NCI-H526 (cell line): ENCODE data around the gene NEU4.

Source experiments
- DNase-seq, 2 experiments: peaks; one replicate each; lab custom pipeline; 2025; lab: John Stamatoyannopoulos, UW

NEU4 gene

GRCh38 chr2:241852116-241852980 is 43.4 kb downstream of the NEU4 start:
- no peak for DNase-seq

GRCh38 chr2:241852981-241853631 is 44.1 kb downstream of the NEU4 start:
- no peak for DNase-seq

- DNase-seq, result no peak
Measured at GRCh38 chr2:241853651-241854341, 44.8 kb downstream of the NEU4 start.

- no peak for DNase-seq
Measured at GRCh38 chr2:241854342-241855244, 45.6 kb downstream of the NEU4 start.

GRCh38 chr2:241855245-241855887 is 46.4 kb downstream of the NEU4 start:
- no peak for DNase-seq

- DNase-seq, result no peak
Measured at GRCh38 chr2:241855888-241856422, 47.0 kb downstream of the NEU4 start.

- DNase-seq, result no peak
Measured at GRCh38 chr2:241857041-241857541, 48.1 kb downstream of the NEU4 start.

- no peak for DNase-seq
Measured at GRCh38 chr2:241857572-241858121, 48.7 kb downstream of the NEU4 start.

- peak in 1 of 2 experiments; percentile 40 for DNase-seq
Measured at GRCh38 chr2:241858206-241859016, 49.4 kb downstream of the NEU4 start, which contains the start of gene PDCD1. PDCD1 (minus strand) TSS chr2:241858894; CDS start chr2:241858838, 56 bp downstream.

- no peak for DNase-seq
Measured at GRCh38 chr2:241859017-241859435, 50.0 kb downstream of the NEU4 start.

- peak; percentile 41 to 69 for DNase-seq
Measured at GRCh38 chr2:241859436-241860183, 50.6 kb downstream of the NEU4 start.

- DNase-seq, result peak in 1 of 2 experiments; percentile 63
Measured at GRCh38 chr2:241860184-241861078, 51.4 kb downstream of the NEU4 start.

- DNase-seq, result no peak
Measured at GRCh38 chr2:241861264-241861663, 52.3 kb downstream of the NEU4 start.

- no peak for DNase-seq
Measured at GRCh38 chr2:241862093-241862492, 53.1 kb downstream of the NEU4 start.

- DNase-seq, result no peak
Measured at GRCh38 chr2:241862775-241863535, 54.0 kb downstream of the NEU4 start.

GRCh38 chr2:241863536-241863954 is 54.6 kb downstream of the NEU4 start:
- no peak for DNase-seq
